VCaP (cell line): ENCODE measurements around the gene GARRE1.
"Not testable (repeated sequence)": the region's sequence is repeated elsewhere in the genome, so short reads cannot be mapped to it uniquely, and the experiment has no call there.

Experiments used
- H3K27ac ChIP-seq: fragments of 450-650 bp; 2 replicates; pipeline ENCODE4 v1.5.1; 2017
- TF ChIP-seq, protein P1 (sequence below): fragments of 450-650 bp; conservative IDR thresholded peaks from 2 replicates; pipeline ENCODE4 v1.5.1; 2017; ENCODE audit warnings: mild to moderate bottlenecking, moderate library complexity

GARRE1 gene

DNA sequence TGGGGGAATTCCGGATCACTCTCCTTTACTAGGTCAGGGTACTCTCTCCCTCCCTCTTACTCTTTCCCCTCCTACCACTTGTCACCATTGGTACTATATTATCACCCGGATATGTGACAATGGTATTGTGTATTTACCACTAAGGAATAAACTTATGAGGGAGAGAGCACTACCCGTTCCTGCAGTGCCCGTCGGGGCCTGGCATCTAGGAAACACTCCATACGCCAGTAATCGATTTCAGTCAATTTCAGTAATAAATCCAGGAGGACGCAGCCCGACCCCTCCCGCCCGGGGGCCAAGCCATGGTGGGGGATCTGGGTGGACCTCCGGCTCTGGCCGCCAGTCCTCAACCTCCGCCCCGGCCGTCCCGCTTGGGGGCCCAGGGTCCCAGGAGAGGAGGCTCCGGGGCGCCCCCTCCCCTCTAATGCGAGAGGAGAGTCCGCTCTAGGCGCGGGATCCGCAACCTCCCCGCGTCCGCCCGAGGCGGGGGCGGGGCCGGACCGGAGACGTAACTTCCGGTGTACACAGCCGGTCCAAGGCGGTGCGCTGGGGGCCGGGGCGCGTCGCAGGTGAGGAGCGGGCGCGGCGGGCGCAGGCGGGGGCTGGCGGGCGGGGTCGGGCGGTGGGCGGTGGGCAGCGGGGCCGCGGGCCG, at the start of gene GARRE1:
Gene GARRE1 (plus strand): TSS at position 509 of the 652 bp plus-strand sequence. CDS start 45,920 bp downstream, outside the sequence.
- TF ChIP-seq, protein P1, sequence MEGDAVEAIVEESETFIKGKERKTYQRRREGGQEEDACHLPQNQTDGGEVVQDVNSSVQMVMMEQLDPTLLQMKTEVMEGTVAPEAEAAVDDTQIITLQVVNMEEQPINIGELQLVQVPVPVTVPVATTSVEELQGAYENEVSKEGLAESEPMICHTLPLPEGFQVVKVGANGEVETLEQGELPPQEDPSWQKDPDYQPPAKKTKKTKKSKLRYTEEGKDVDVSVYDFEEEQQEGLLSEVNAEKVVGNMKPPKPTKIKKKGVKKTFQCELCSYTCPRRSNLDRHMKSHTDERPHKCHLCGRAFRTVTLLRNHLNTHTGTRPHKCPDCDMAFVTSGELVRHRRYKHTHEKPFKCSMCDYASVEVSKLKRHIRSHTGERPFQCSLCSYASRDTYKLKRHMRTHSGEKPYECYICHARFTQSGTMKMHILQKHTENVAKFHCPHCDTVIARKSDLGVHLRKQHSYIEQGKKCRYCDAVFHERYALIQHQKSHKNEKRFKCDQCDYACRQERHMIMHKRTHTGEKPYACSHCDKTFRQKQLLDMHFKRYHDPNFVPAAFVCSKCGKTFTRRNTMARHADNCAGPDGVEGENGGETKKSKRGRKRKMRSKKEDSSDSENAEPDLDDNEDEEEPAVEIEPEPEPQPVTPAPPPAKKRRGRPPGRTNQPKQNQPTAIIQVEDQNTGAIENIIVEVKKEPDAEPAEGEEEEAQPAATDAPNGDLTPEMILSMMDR, result 0 out of 2 replicates have a peak, but pooled peaks have one; percentile 6
- H3K27ac ChIP-seq, result peak within 1 kb of the TSS; percentile 98

DNA sequence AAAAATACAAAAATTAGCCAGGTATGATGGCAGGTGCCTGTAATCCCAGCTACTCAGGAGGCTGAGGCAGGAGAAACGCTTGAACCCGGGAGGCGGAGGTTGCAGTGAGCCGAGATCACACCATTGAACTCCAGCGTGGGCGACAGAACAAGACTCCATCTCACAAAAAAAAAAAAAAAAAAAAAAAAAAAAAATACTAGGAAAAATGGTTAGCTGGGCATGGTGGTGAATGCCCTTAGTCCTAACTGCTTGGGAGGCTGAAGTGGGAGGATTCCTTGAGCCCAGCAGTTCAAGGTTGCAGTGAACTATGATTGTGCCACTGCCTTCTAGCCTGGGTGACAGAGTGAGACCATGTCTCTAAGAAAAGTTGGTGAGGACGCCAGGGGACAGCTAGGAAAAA, 49.0 kb upstream of the GARRE1 start:
- H3K27ac ChIP-seq, result not testable (repeated sequence)

DNA sequence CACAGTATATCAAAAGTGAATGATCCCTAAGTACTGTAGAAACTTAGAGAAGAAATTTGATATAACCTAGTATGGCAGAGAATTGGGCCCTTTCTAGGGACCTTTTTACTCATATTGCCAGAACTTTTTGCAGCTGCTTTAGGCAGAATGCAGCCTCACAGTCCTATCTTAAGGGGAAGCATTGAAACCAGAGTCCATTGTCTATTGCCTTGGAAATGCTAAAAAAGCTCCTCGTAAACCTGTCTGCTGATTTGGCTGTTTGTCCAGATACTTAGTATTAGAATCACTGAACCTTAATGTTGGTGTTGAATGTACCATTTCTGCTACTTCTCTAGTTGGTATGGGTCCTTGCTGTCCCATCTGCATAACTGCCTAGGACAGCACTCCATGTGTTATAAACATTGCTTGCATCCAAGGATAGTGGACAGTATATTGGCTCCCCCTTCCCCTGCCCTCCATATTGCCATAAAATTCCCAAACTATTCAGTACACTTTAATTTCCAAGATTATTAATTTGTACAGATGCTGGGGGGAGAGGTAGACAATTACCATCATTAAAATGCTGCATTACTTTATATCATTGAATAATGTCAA, 46.0 kb upstream of the GARRE1 start:
- no peak overlapping the region for H3K27ac ChIP-seq

GRCh38 chr19:34209726-34210125, 44.6 kb upstream of the GARRE1 start:
- H3K27ac ChIP-seq, result no peak overlapping the region
- TF ChIP-seq, protein P1, result no peak

More for the DNA sequence above, 46.0 kb upstream of the GARRE1 start:
- TF ChIP-seq, protein P1, result no peak

GRCh38 chr19:34213283-34213682, 41.1 kb upstream of the GARRE1 start:
- TF ChIP-seq, protein P1, result no peak
- peak overlapping the region; percentile 94; the same call in 1 of the 2 replicates for H3K27ac ChIP-seq

DNA sequence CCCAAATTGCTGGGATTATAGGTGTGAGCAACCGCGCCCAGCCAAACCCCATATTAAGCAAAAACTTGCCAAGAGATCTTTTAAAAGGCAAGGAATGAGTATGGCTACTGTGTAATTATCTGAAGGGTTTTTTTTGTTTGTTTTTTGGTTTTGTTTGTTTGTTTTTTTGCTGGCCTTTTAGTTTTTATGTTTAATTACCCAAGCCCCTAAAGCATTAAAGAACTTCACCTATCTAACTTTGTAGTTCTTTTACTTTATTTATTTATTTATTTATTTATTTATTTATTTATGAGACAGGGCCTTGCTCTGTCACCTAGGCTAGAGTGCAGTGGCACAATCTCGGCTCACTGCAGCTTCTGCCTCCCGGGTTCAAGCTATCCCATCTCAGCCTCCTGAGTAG, 40.3 kb upstream of the GARRE1 start:
- peak overlapping the region; percentile 94; the same call in 1 of the 2 replicates for H3K27ac ChIP-seq
- TF ChIP-seq, protein P1, result no peak

DNA sequence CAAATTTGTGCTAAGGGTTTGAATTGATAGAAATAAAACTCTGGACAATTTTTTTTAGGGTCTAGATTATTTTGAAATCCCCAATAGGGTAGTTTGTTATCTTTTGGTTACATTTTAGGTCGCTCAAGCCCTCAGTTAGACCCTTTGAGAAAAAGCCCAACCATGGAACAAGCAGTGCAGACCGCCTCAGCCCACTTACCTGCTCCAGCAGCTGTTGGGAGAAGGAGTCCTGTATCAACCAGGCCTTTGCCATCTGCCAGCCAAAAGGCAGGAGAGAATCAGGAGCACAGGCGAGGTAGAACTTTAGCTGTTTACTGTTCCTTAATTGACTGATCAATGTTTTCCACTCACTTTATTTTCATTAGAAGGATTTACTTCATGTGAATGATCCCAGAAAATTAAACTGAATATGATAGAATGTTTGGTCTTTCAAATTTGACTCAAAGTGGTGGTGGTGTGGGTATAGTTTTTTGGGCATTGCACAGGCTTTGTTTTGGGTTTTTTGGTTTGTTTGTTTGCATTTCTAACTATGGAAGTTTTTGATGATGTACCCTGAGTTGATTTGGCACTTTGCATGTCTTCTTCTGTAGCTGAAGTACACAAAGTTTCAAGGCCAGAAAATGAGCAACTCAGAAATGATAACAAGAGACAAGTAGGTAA, 39.2 kb upstream of the GARRE1 start:
- H3K27ac ChIP-seq, result peak overlapping the region; percentile 94
- TF ChIP-seq, protein P1, result no peak
